HepG2 (cell line): ENCODE data around the gene CKS1B. TPM values are rescaled to one million over a fixed set of nuclear protein-coding genes. Genes with fewer than 3 reads are reported as not detected.

Experiments
- CAMTA2 ChIP-seq: sonication (generic); formaldehyde crosslinking; IDR thresholded peaks from 2 replicates; pipeline ENCODE4 v1.4.0; 2020; ENCODE audit warnings: mild to moderate bottlenecking, missing genetic modification reagents, borderline replicate concordance
- CENPX ChIP-seq: sonication (generic); formaldehyde crosslinking; IDR thresholded peaks from 2 replicates; pipeline ENCODE4 v1.9.0; 2021; ENCODE audit warnings: mild to moderate bottlenecking, missing genetic modification reagents, moderate library complexity
- GABPA ChIP-seq, 2 experiments: IDR thresholded peaks; 2 replicates each; pipeline ENCODE4 v1.6.1; 2011 to 2016; ENCODE audit warnings: low read depth in 2 of 2, low read length in 1 of 2, missing biosample characterization in 1 of 2, missing genetic modification characterization in 1 of 2
- HNF4G ChIP-seq, 2 experiments: sonication (generic) in 1 of 2; formaldehyde crosslinking in 1 of 2; IDR thresholded peaks; 2 replicates each; pipeline versions ENCODE4 v1.4.0 to v1.6.1; 2011 to 2020; ENCODE audit warnings: borderline replicate concordance in 2 of 2, low read depth in 2 of 2, mild to moderate bottlenecking in 2 of 2, low read length in 1 of 2, missing genetic modification reagents in 1 of 2, moderate library complexity in 1 of 2
- PRMT3 ChIP-seq: sonication (generic); formaldehyde crosslinking; IDR thresholded peaks from 2 replicates; pipeline ENCODE4 v1.8.1; 2022; ENCODE audit warnings: low read depth, mild to moderate bottlenecking, moderate library complexity, missing genetic modification reagents, borderline replicate concordance
- RARA ChIP-seq: IDR thresholded peaks from 2 replicates; pipeline ENCODE4 v1.6.1; 2016; ENCODE audit warnings: missing genetic modification reagents, missing compliant biosample characterization
- RBFOX2 ChIP-seq: fragments of 200-400 bp; formaldehyde crosslinking; IDR thresholded peaks from 2 replicates; pipeline ENCODE4 v1.6.1; 2017; ENCODE audit warnings: low read depth, mild to moderate bottlenecking, low read length
- SAP130 ChIP-seq: IDR thresholded peaks from 2 replicates; pipeline ENCODE4 v1.6.1; 2016; ENCODE audit warnings: low read depth
- SP140L ChIP-seq: sonication (generic); formaldehyde crosslinking; IDR thresholded peaks from 2 replicates; pipeline ENCODE4 v1.4.0; 2020; ENCODE audit warnings: missing genetic modification reagents, borderline replicate concordance
- SRSF4 ChIP-seq: fragments of 200-400 bp; formaldehyde crosslinking; IDR thresholded peaks from one replicate; pipeline ENCODE4 v1.6.1; 2018; ENCODE audit warnings: mild to moderate bottlenecking, low read depth, low read length, moderate library complexity; ENCODE audit not compliant: poor library complexity, severe bottlenecking
- ZBTB38 ChIP-seq: sonication (generic); formaldehyde crosslinking; IDR thresholded peaks from 2 replicates; pipeline ENCODE4 v1.5.1; 2020; ENCODE audit warnings: mild to moderate bottlenecking, missing genetic modification reagents
- ZNF343 ChIP-seq: sonication (generic); formaldehyde crosslinking; IDR thresholded peaks from 2 replicates; pipeline ENCODE4 v1.4.0; 2020; ENCODE audit warnings: mild to moderate bottlenecking, missing genetic modification reagents
- ZNF777 ChIP-seq: sonication (generic); formaldehyde crosslinking; IDR thresholded peaks from 2 replicates; pipeline ENCODE4 v1.4.0; 2020; ENCODE audit warnings: missing genetic modification reagents
- polyA plus RNA-seq, 8 experiments: library from polyadenylated mRNA; depleted of rRNA in 3 of 8; stranded (reverse) in 7 of 8; unstranded in 1 of 8; fragments of >200 nt; fragmentation: Illumina TruSeq in 4 of 8; extraction: Trizol in 4 of 8; gene quantifications; 2 replicates each; pipeline versions ENCODE4 v1.2.1 to v1.2.3, GENCODE V29; 2011 to 2016; ENCODE audit warnings: low read depth in 4 of 8, missing spikeins in 1 of 8, mixed read lengths in 1 of 8; ENCODE audit not compliant: insufficient read depth in 1 of 8
- total RNA-seq, 5 experiments: library from RNA; depleted of rRNA; stranded (reverse); fragments of >200 nt; fragmentation: Illumina TruSeq; extraction: Trizol; gene quantifications; 2 replicates each; pipeline ENCODE4 v1.2.3, GENCODE V29; 2016; ENCODE audit warnings: low read depth in 1 of 5
- TF ChIP-seq, protein P1 (sequence below): IDR thresholded peaks from 2 replicates; pipeline ENCODE4 v1.6.1; 2016; ENCODE audit warnings: low read depth, missing genetic modification reagents, missing compliant biosample characterization
- TF ChIP-seq, protein P2 (sequence below): conservative IDR thresholded peaks from 2 replicates; pipeline ENCODE4 v1.6.1; 2018; ENCODE audit warnings: missing genetic modification reagents
- TF ChIP-seq, protein P3 (sequence below), 2 experiments: sonication (generic) in 1 of 2; formaldehyde crosslinking in 1 of 2; IDR thresholded peaks; 2 replicates each; pipeline versions ENCODE4 v1.4.0 to v1.6.1; 2018 to 2020; ENCODE audit warnings: missing genetic modification reagents in 2 of 2, borderline replicate concordance in 1 of 2, low read depth in 1 of 2, mild to moderate bottlenecking in 1 of 2, missing biosample characterization in 1 of 2
- TF ChIP-seq, protein P4 (sequence below): fragments of 450-650 bp; IDR thresholded peaks from 2 replicates; pipeline ENCODE4 v1.6.1; 2016

Gene CKS1B
- total and polyA plus RNA-seq, 2 of the 13 experiments (the other 11 are each of a cell fraction or from before 2014, with no cell fraction given), result 217 to 222 TPM

DNA sequence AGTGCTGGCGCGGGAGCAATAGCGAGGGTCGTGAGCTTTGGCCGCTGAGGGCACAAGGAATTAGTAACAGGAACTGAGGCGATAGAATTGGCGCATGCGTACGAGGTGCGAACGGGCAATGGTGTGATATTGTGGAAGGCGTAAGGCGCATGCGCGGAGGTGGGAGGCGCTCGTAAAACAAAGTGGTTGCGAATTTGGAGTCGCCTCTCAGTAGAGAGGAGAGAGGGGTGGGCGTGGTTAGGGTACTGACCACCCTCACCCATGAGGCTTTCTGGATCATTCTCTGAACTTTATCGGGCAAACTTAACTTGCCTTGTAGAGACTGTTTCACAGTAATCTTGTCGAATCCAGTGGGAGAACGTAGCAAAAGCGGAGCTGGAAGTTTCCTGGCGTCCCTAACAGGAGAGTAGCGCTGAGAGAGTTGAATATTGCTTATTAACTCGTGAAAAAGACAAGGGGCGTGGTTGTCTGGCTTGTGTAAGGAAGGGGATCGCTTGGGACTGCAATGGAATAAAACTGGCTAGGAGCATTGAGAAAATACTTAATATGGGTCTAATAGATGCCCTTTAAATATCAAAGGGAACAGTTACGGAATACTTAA lies 427 bp downstream of the CKS1B start (continued):
- TF ChIP-seq, protein P1, sequence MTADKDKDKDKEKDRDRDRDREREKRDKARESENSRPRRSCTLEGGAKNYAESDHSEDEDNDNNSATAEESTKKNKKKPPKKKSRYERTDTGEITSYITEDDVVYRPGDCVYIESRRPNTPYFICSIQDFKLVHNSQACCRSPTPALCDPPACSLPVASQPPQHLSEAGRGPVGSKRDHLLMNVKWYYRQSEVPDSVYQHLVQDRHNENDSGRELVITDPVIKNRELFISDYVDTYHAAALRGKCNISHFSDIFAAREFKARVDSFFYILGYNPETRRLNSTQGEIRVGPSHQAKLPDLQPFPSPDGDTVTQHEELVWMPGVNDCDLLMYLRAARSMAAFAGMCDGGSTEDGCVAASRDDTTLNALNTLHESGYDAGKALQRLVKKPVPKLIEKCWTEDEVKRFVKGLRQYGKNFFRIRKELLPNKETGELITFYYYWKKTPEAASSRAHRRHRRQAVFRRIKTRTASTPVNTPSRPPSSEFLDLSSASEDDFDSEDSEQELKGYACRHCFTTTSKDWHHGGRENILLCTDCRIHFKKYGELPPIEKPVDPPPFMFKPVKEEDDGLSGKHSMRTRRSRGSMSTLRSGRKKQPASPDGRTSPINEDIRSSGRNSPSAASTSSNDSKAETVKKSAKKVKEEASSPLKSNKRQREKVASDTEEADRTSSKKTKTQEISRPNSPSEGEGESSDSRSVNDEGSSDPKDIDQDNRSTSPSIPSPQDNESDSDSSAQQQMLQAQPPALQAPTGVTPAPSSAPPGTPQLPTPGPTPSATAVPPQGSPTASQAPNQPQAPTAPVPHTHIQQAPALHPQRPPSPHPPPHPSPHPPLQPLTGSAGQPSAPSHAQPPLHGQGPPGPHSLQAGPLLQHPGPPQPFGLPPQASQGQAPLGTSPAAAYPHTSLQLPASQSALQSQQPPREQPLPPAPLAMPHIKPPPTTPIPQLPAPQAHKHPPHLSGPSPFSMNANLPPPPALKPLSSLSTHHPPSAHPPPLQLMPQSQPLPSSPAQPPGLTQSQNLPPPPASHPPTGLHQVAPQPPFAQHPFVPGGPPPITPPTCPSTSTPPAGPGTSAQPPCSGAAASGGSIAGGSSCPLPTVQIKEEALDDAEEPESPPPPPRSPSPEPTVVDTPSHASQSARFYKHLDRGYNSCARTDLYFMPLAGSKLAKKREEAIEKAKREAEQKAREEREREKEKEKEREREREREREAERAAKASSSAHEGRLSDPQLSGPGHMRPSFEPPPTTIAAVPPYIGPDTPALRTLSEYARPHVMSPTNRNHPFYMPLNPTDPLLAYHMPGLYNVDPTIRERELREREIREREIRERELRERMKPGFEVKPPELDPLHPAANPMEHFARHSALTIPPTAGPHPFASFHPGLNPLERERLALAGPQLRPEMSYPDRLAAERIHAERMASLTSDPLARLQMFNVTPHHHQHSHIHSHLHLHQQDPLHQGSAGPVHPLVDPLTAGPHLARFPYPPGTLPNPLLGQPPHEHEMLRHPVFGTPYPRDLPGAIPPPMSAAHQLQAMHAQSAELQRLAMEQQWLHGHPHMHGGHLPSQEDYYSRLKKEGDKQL (CRISPR knock-in tag), result no peak
- TF ChIP-seq SAP130 (CRISPR knock-in tag) (peak; percentile 53), CENPX (CRISPR knock-in tag) (no peak), ZNF777 (CRISPR knock-in tag) (peak; percentile 38; the same call in 1 of the 2 replicates), SP140L (CRISPR knock-in tag) (no peak), PRMT3 (no peak), RARA (CRISPR knock-in tag) (peak; percentile 4; the same call in 1 of the 2 replicates), HNF4G (IDR thresholded peaks at IDR 0.05; ENCODE audit: borderline replicate concordance, low read depth, low read length) (no peak; the same call in 1 of the 2 replicates), HNF4G (CRISPR knock-in tag; IDR thresholded peaks at IDR 0.05; ENCODE audit: borderline replicate concordance, low read depth) (no peak), CAMTA2 (CRISPR knock-in tag) (no peak), ZNF343 (CRISPR knock-in tag) (0 out of 2 replicates have a peak, but pooled peaks have one; percentile 13), RBFOX2 (no peak), GABPA (IDR thresholded peaks at IDR 0.05; ENCODE audit: low read depth, low read length) (no peak), GABPA (CRISPR knock-in tag; IDR thresholded peaks at IDR 0.05; ENCODE audit: low read depth) (no peak), ZBTB38 (CRISPR knock-in tag) (no peak), SRSF4 (no peak)
- TF ChIP-seq, protein P2, sequence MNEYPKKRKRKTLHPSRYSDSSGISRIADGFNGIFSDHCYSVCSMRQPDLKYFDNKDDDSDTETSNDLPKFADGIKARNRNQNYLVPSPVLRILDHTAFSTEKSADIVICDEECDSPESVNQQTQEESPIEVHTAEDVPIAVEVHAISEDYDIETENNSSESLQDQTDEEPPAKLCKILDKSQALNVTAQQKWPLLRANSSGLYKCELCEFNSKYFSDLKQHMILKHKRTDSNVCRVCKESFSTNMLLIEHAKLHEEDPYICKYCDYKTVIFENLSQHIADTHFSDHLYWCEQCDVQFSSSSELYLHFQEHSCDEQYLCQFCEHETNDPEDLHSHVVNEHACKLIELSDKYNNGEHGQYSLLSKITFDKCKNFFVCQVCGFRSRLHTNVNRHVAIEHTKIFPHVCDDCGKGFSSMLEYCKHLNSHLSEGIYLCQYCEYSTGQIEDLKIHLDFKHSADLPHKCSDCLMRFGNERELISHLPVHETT (CRISPR knock-in tag), result no peak
- TF ChIP-seq, protein P3, sequence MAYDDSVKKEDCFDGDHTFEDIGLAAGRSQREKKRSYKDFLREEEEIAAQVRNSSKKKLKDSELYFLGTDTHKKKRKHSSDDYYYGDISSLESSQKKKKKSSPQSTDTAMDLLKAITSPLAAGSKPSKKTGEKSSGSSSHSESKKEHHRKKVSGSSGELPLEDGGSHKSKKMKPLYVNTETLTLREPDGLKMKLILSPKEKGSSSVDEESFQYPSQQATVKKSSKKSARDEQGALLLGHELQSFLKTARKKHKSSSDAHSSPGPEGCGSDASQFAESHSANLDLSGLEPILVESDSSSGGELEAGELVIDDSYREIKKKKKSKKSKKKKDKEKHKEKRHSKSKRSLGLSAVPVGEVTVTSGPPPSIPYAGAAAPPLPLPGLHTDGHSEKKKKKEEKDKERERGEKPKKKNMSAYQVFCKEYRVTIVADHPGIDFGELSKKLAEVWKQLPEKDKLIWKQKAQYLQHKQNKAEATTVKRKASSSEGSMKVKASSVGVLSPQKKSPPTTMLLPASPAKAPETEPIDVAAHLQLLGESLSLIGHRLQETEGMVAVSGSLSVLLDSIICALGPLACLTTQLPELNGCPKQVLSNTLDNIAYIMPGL (CRISPR knock-in tag; IDR thresholded peaks at IDR 0.05; ENCODE audit: borderline replicate concordance in 1 of 2, low read depth in 1 of 2), result peak in 1 of 2 experiments; percentile 20; a peak in 1 of 4 replicates
- TF ChIP-seq, protein P4, sequence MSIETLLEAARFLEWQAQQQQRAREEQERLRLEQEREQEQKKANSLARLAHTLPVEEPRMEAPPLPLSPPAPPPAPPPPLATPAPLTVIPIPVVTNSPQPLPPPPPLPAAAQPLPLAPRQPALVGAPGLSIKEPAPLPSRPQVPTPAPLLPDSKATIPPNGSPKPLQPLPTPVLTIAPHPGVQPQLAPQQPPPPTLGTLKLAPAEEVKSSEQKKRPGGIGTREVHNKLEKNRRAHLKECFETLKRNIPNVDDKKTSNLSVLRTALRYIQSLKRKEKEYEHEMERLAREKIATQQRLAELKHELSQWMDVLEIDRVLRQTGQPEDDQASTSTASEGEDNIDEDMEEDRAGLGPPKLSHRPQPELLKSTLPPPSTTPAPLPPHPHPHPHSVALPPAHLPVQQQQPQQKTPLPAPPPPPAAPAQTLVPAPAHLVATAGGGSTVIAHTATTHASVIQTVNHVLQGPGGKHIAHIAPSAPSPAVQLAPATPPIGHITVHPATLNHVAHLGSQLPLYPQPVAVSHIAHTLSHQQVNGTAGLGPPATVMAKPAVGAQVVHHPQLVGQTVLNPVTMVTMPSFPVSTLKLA, result peak; percentile 50
